Stimulated activated CD4-positive, alpha-beta T cell treated with anti-CD3 and anti-CD28 coated beads, Interleukin-12 subunit alpha, Interleukin-12 subunit beta, amount 100 ng/mL, for 48 hours (primary cell): ENCODE results near the gene GPR68.
A peak's percentile ranks its signal among the peaks of the same experiment; 100 is the strongest.
"Not testable (repeated sequence)": the region's sequence is repeated elsewhere in the genome, so short reads cannot be mapped to it uniquely, and the experiment has no call there.

Experiments used
- DNase-seq, 3 donors: peaks; one replicate each; pipeline ENCODE4 v3.0.0-alpha.2; 2020; ENCODE audit warnings: low read depth in 2 of 3, low spot score in 1 of 3

GPR68 gene

GRCh38 chr14:91273273-91273884 lies 28.9 kb upstream of the GPR68 start:
- DNase-seq = no peak

- DNase-seq = no peak
These were observed 28.1 kb upstream of the GPR68 start for GRCh38 chr14:91272341-91273272.

- DNase-seq = no peak
These were observed 27.1 kb upstream of the GPR68 start for GRCh38 chr14:91271639-91272038.

GRCh38 chr14:91270619-91271018 lies 26.1 kb upstream of the GPR68 start:
- no peak for DNase-seq

GRCh38 chr14:91270188-91270587 lies 25.7 kb upstream of the GPR68 start:
- DNase-seq = no peak

- DNase-seq = no peak
These were observed 24.8 kb upstream of the GPR68 start for GRCh38 chr14:91269076-91269991.

- no peak for DNase-seq
These were observed 23.5 kb upstream of the GPR68 start for GRCh38 chr14:91267965-91268437.

- DNase-seq = not testable (repeated sequence)
These were observed 21.8 kb upstream of the GPR68 start for GRCh38 chr14:91266276-91266675.

- DNase-seq = no peak
These were observed 20.9 kb upstream of the GPR68 start for GRCh38 chr14:91265404-91265803.

- DNase-seq = no peak
These were observed 19.9 kb upstream of the GPR68 start for GRCh38 chr14:91264151-91265150.

- DNase-seq = no peak
These were observed 18.8 kb upstream of the GPR68 start for GRCh38 chr14:91263329-91263728.

GRCh38 chr14:91261986-91262549 lies 17.6 kb upstream of the GPR68 start:
- no peak for DNase-seq

GRCh38 chr14:91261115-91261514 lies 16.6 kb upstream of the GPR68 start:
- peak in 1 of 3 donors; percentile 53 for DNase-seq

GRCh38 chr14:91258876-91259275 lies 14.4 kb upstream of the GPR68 start:
- no peak for DNase-seq

GRCh38 chr14:91258011-91258618 lies 13.6 kb upstream of the GPR68 start:
- no peak for DNase-seq

GRCh38 chr14:91257328-91258010 lies 13.0 kb upstream of the GPR68 start:
- DNase-seq = no peak

- no peak for DNase-seq
These were observed 12.2 kb upstream of the GPR68 start for GRCh38 chr14:91256661-91257060.

- DNase-seq = no peak
These were observed 10.7 kb upstream of the GPR68 start for GRCh38 chr14:91255026-91255695.
